Fibroblast of lung (primary cell): ENCODE measurements around the gene PKN1. TPM values are rescaled to one million over a fixed set of nuclear protein-coding genes. Genes with fewer than 3 reads are reported as not detected.

ENCODE experiments used
- DNase-seq, 2 donors: peaks; one replicate each; pipeline versions ENCODE4 v3.0.0 to v3.0.0-alpha.2; 2010; ENCODE audit warnings: low read depth in 2 of 2
- H2AFZ ChIP-seq: 2 replicates; pipeline ENCODE4 v1.5.1; 2012; ENCODE audit warnings: low read length, control low read depth, inconsistent platforms
- H3K27ac ChIP-seq: 2 replicates; pipeline ENCODE4 v1.5.1; 2011; ENCODE audit warnings: low read length, control low read depth; ENCODE audit not compliant: insufficient read depth
- H3K27me3 ChIP-seq: 2 replicates; pipeline ENCODE4 v1.5.1; 2011; ENCODE audit warnings: mild to moderate bottlenecking, low read length; ENCODE audit not compliant: control insufficient read depth, insufficient read depth
- H3K36me3 ChIP-seq: 2 replicates; pipeline ENCODE4 v1.5.1; 2011; ENCODE audit warnings: low read length; ENCODE audit not compliant: control insufficient read depth, insufficient read depth
- H3K4me1 ChIP-seq: 2 replicates; pipeline ENCODE4 v1.5.1; 2011; ENCODE audit warnings: low read length; ENCODE audit not compliant: control insufficient read depth, insufficient read depth; ENCODE audit errors: extremely low read depth
- H3K4me2 ChIP-seq: 2 replicates; pipeline ENCODE4 v1.5.1; 2011; ENCODE audit warnings: low read length, control low read depth; ENCODE audit not compliant: insufficient read depth; ENCODE audit errors: extremely low read depth
- H3K4me3 ChIP-seq, 4 experiments: fragments of 200-600 bp in 1 of 4; sonication (generic) in 1 of 4; replicated peaks in 1 of 4; 2 replicates each; pipeline ENCODE4 v1.5.1; 2011 to 2016; ENCODE audit warnings: low read length in 4 of 4, low read depth in 3 of 4, mild to moderate bottlenecking in 3 of 4, control low read depth in 2 of 4, inconsistent platforms in 1 of 4, mixed read lengths in 1 of 4; ENCODE audit not compliant: insufficient read depth in 1 of 4; ENCODE audit errors: control extremely low read depth in 1 of 4
- H3K79me2 ChIP-seq: 2 replicates; pipeline ENCODE4 v1.5.1; 2012; ENCODE audit warnings: mild to moderate bottlenecking, low read length, inconsistent platforms; ENCODE audit not compliant: control insufficient read depth, insufficient read depth
- H3K9ac ChIP-seq: 2 replicates; pipeline ENCODE4 v1.5.1; 2011; ENCODE audit warnings: mild to moderate bottlenecking, low read length, control low read depth; ENCODE audit not compliant: insufficient read depth
- H3K9me3 ChIP-seq: 2 replicates; pipeline ENCODE4 v1.5.1; 2012; ENCODE audit warnings: low read depth, low read length; ENCODE audit not compliant: control insufficient read depth, insufficient read depth
- H4K20me1 ChIP-seq: 2 replicates; pipeline ENCODE4 v1.5.1; 2011; ENCODE audit warnings: low read length; ENCODE audit not compliant: control insufficient read depth, insufficient read depth; ENCODE audit errors: extremely low read depth
- CTCF ChIP-seq, 2 donors: IDR thresholded peaks in 1 of 2; conservative IDR thresholded peaks in 1 of 2; 1 replicate in 1 of 2; 2 replicates in 1 of 2; pipeline ENCODE4 v1.5.1; 2011 to 2012; ENCODE audit warnings: low read length in 2 of 2, control low read depth in 1 of 2, inconsistent platforms in 1 of 2, low read depth in 1 of 2, mild to moderate bottlenecking in 1 of 2
- EZH2 ChIP-seq: IDR thresholded peaks from 2 replicates; pipeline ENCODE4 v1.5.1; 2012; ENCODE audit warnings: low read length, control low read depth, mild to moderate bottlenecking; ENCODE audit errors: missing control alignments
- polyA plus RNA-seq, 2 donors: library from polyadenylated mRNA; depleted of rRNA in 1 of 2; stranded (reverse) in 1 of 2; unstranded in 1 of 2; fragments of >200 nt; gene quantifications; 2 replicates each; pipeline ENCODE4 v1.2.1, GENCODE V29; 2011 to 2012; ENCODE audit warnings: missing spikeins in 1 of 2
- total RNA-seq: library from RNA; depleted of rRNA; stranded (reverse); fragments of >200 nt; gene quantifications from 2 replicates; pipeline ENCODE4 v1.2.1, GENCODE V29; 2014

The PKN1 gene
- total and polyA plus RNA-seq, 2 donors (not counting 1 experiment from before 2014, with no cell fraction given): 43.2 to 141 TPM

- DNase-seq: no peak
- H3K27ac ChIP-seq: peak overlapping the region; percentile 37
- H3K27me3 ChIP-seq: no peaks in the 10 kb centered on the region
- H4K20me1 ChIP-seq: peaks cover 4% of the 10 kb centered on the region
- peaks cover 11% of the 10 kb centered on the region for H3K4me1 ChIP-seq
- peaks cover 70% of the 10 kb centered on the region for H3K79me2 ChIP-seq
- peak overlapping the region in 2 of 4 experiments; percentile 11 to 38 for H3K4me3 ChIP-seq
- no peaks in the 10 kb centered on the region for H3K9me3 ChIP-seq
- H3K4me2 ChIP-seq: peak overlapping the region; percentile 70
- no peak overlapping the region for H2AFZ ChIP-seq
- no peak overlapping the region for H3K9ac ChIP-seq
- TF ChIP-seq EZH2 (no peak), CTCF (conservative IDR thresholded peaks at IDR 0.05 in 1 of 2, IDR thresholded peaks at IDR 0.05 in 1 of 2; ENCODE audit: low read depth in 1 of 2, low read length in 2 of 2) (no peak)
- H3K36me3 ChIP-seq: peaks cover 12% of the 10 kb centered on the region
Observed at GRCh38 chr19:14416817-14417231, 16.3 kb upstream of the PKN1 start.

GRCh38 chr19:14418856-14419105 is 14.3 kb upstream of the PKN1 start:
- Histone ChIP-seq H3K27me3 (no peaks in the 10 kb centered on the region), H3K27ac (peak overlapping the region; percentile 91), H3K36me3 (peaks cover 4% of the 10 kb centered on the region), H3K4me2 (no peak overlapping the region), H3K4me1 (peaks cover 11% of the 10 kb centered on the region), H4K20me1 (peaks cover 1% of the 10 kb centered on the region), H3K9me3 (no peaks in the 10 kb centered on the region), H3K9ac (peak overlapping the region; percentile 80), H3K4me3 (peak overlapping the region; percentile 65 to 92 (median 80)), H2AFZ (no peak overlapping the region), H3K79me2 (peaks cover 50% of the 10 kb centered on the region)
- DNase-seq: no peak
- TF ChIP-seq EZH2 (no peak), CTCF (conservative IDR thresholded peaks at IDR 0.05 in 1 of 2, IDR thresholded peaks at IDR 0.05 in 1 of 2; ENCODE audit: low read depth in 1 of 2, low read length in 2 of 2) (no peak)

GRCh38 chr19:14419106-14419813 is 13.8 kb upstream of the PKN1 start, which contains the start of gene DDX39A:
Gene DDX39A, minus strand, starts transcription at chr19:14419341. Its CDS starts 6,121 bp downstream, at chr19:14413220.
- H3K9ac ChIP-seq: peak within 1 kb of the TSS; percentile 80

More at GRCh38 chr19:14419106-14419813, 13.8 kb upstream of the PKN1 start, which contains the start of gene DDX39A:
- Histone ChIP-seq H3K4me1 (peaks cover 11% of the 10 kb centered on the region), H3K79me2 (peaks cover 46% of the 10 kb centered on the region), H3K9me3 (no peaks in the 10 kb centered on the region), H3K4me3 (peak within 1 kb of the TSS; percentile 65 to 92 (median 80)), H3K4me2 (peak within 1 kb of the TSS; percentile 83), H4K20me1 (peaks cover 1% of the 10 kb centered on the region), H3K36me3 (peaks cover 4% of the 10 kb centered on the region), H3K27me3 (no peaks in the 10 kb centered on the region), H2AFZ (peak within 1 kb of the TSS; percentile 78), H3K27ac (peak within 1 kb of the TSS; percentile 91)
- no peak for TF ChIP-seq CTCF (conservative IDR thresholded peaks at IDR 0.05 in 1 of 2, IDR thresholded peaks at IDR 0.05 in 1 of 2; ENCODE audit: low read depth in 1 of 2, low read length in 2 of 2)
- TF ChIP-seq EZH2: no peak
- DNase-seq: peak; percentile 99 to 100
